GM21717 (cell line): ENCODE data around the gene HBE1.
"Not testable (repeated sequence)": the region's sequence is repeated elsewhere in the genome, so short reads cannot be mapped to it uniquely, and the experiment has no call there.

ENCODE experiments used
- ATAC-seq: cut with Tn5 transposase; IDR thresholded peaks from one replicate; pipeline ENCODE4 v1.9.1; 2021; ENCODE audit warnings: mild to moderate bottlenecking, moderate library complexity; ENCODE audit not compliant: unreplicated experiment

Gene HBE1

GRCh38 chr11:5269715-5270147 is at the start of gene HBE1:
Gene HBE1, minus strand, starts transcription at chr11:5269945. Its CDS starts 55 bp downstream, at chr11:5269890.
- no peak for ATAC-seq

- no peak for ATAC-seq
Observed at GRCh38 chr11:5317292-5317691, 47.5 kb upstream of the HBE1 start.

- ATAC-seq = not testable (repeated sequence)
Observed at GRCh38 chr11:5313326-5314023, 43.7 kb upstream of the HBE1 start.

GRCh38 chr11:5310423-5310822 is 40.7 kb upstream of the HBE1 start:
- ATAC-seq = no peak

- no peak for ATAC-seq
Observed at GRCh38 chr11:5307256-5308019, 37.7 kb upstream of the HBE1 start.

GRCh38 chr11:5304046-5304445 is 34.3 kb upstream of the HBE1 start:
- no peak for ATAC-seq

GRCh38 chr11:5303626-5304025 is 33.9 kb upstream of the HBE1 start:
- no peak for ATAC-seq

- no peak for ATAC-seq
Observed at GRCh38 chr11:5301846-5302245, 32.1 kb upstream of the HBE1 start, which contains the start of gene OR51B4. Gene OR51B4, minus strand, starts transcription at chr11:5301946. Its CDS starts 0 bp downstream, at chr11:5301946.

- no peak for ATAC-seq
Observed at GRCh38 chr11:5300251-5300650, 30.5 kb upstream of the HBE1 start.

GRCh38 chr11:5298451-5298850 is 28.7 kb upstream of the HBE1 start:
- no peak for ATAC-seq

GRCh38 chr11:5297721-5298323 is 28.1 kb upstream of the HBE1 start:
- no peak for ATAC-seq

GRCh38 chr11:5294342-5294995 is 24.7 kb upstream of the HBE1 start:
- not testable (repeated sequence) for ATAC-seq

GRCh38 chr11:5293028-5293427 is 23.3 kb upstream of the HBE1 start:
- no peak for ATAC-seq

- ATAC-seq = peak; percentile 93
Observed at GRCh38 chr11:5291207-5291838, 21.6 kb upstream of the HBE1 start.

GRCh38 chr11:5290106-5290505 is 20.4 kb upstream of the HBE1 start:
- no peak for ATAC-seq

- ATAC-seq = no peak
Observed at GRCh38 chr11:5289696-5290095, 20.0 kb upstream of the HBE1 start.

GRCh38 chr11:5288906-5289550 is 19.3 kb upstream of the HBE1 start:
- ATAC-seq = no peak

- ATAC-seq = no peak
Observed at GRCh38 chr11:5288108-5288905, 18.6 kb upstream of the HBE1 start.

GRCh38 chr11:5286901-5287300 is 17.2 kb upstream of the HBE1 start:
- ATAC-seq = no peak
